GM23338 (cell line): Measurements from ENCODE around the gene GPR18. TPM values are rescaled to one million over a fixed set of nuclear protein-coding genes. Genes with fewer than 3 reads are reported as not detected.

Experiments
- ATAC-seq: fragments of 200-7000 bp; cut with Tn5 transposase; 3 replicates; pipeline ENCODE4 v1.9.1; 2020
- DNase-seq: peaks from one replicate; pipeline ENCODE4 v3.0.0-alpha.2; 2015; ENCODE audit warnings: low spot score
- H2AFZ ChIP-seq: fragments of 200-600 bp; sonication (generic); 2 replicates; pipeline ENCODE4 v1.8.0; 2016; ENCODE audit warnings: antibody characterized with exemption, mild to moderate bottlenecking, moderate library complexity
- H3F3A ChIP-seq: fragments of 200-600 bp; sonication (generic); replicated peaks from 2 replicates; pipeline ENCODE4 v1.8.0; 2017; ENCODE audit warnings: antibody characterized with exemption, mixed run types, low read depth
- H3K27ac ChIP-seq: fragments of 200-600 bp; sonication (generic); 2 replicates; pipeline ENCODE4 v1.6.1; 2016; ENCODE audit warnings: low read depth
- H3K27me3 ChIP-seq: fragments of 200-600 bp; sonication (generic); 2 replicates; pipeline ENCODE4 v1.8.0; 2016; ENCODE audit warnings: mild to moderate bottlenecking, mixed run types, moderate library complexity; ENCODE audit not compliant: insufficient read depth
- H3K36me3 ChIP-seq: fragments of 200-600 bp; sonication (generic); 2 replicates; pipeline ENCODE4 v1.8.0; 2016; ENCODE audit warnings: mild to moderate bottlenecking; ENCODE audit not compliant: insufficient read depth
- H3K4me1 ChIP-seq: fragments of 200-600 bp; sonication (generic); 2 replicates; pipeline ENCODE4 v1.8.0; 2016; ENCODE audit warnings: mild to moderate bottlenecking, moderate library complexity; ENCODE audit not compliant: insufficient read depth
- H3K4me2 ChIP-seq: fragments of 200-600 bp; sonication (generic); 2 replicates; pipeline ENCODE4 v1.7.1; 2017; ENCODE audit warnings: mixed run types
- H3K4me3 ChIP-seq: fragments of 200-600 bp; sonication (generic); 2 replicates; pipeline ENCODE4 v1.6.1; 2016; ENCODE audit warnings: mixed run types
- H3K79me2 ChIP-seq: fragments of 200-600 bp; sonication (generic); replicated peaks from 2 replicates; pipeline ENCODE4 v1.8.0; 2017; ENCODE audit warnings: mild to moderate bottlenecking; ENCODE audit not compliant: insufficient read depth
- H3K9me2 ChIP-seq: fragments of 200-600 bp; sonication (generic); 2 replicates; pipeline ENCODE4 v1.8.0; 2017; ENCODE audit not compliant: insufficient read depth
- H4K20me1 ChIP-seq: fragments of 200-600 bp; sonication (generic); replicated peaks from 2 replicates; pipeline ENCODE4 v1.8.0; 2017; ENCODE audit warnings: mild to moderate bottlenecking; ENCODE audit not compliant: insufficient read depth
- H3K27ac Mint-ChIP-seq: 2 replicates; pipeline ENCODE4 v1.8.0; 2020; ENCODE audit warnings: inconsistent platforms, mild to moderate bottlenecking, moderate library complexity, mixed read lengths
- H3K27me3 Mint-ChIP-seq: 3 replicates; pipeline ENCODE4 v1.8.0; 2022; ENCODE audit warnings: low read depth, mild to moderate bottlenecking, moderate library complexity, mixed read lengths, inconsistent platforms; ENCODE audit not compliant: insufficient read depth, poor library complexity
- H3K36me3 Mint-ChIP-seq: 3 replicates; pipeline ENCODE4 v1.8.0; 2021; ENCODE audit warnings: low read depth, mild to moderate bottlenecking, inconsistent platforms, moderate library complexity, mixed read lengths
- H3K4me1 Mint-ChIP-seq: 3 replicates; pipeline ENCODE4 v1.8.0; 2020; ENCODE audit warnings: mild to moderate bottlenecking, inconsistent platforms, mixed read lengths
- H3K4me3 Mint-ChIP-seq: 3 replicates; pipeline ENCODE4 v1.8.0; 2021; ENCODE audit warnings: moderate library complexity, mild to moderate bottlenecking, inconsistent platforms, mixed read lengths
- H3K9me3 Mint-ChIP-seq: 3 replicates; pipeline ENCODE4 v1.8.0; 2020; ENCODE audit warnings: moderate library complexity, mild to moderate bottlenecking, inconsistent platforms, mixed read lengths
- CREB1 ChIP-seq: fragments of 250-450 bp; sonication (Bioruptor Pico); IDR thresholded peaks from 2 replicates; pipeline ENCODE4 v1.5.0; 2020; ENCODE audit warnings: low read depth, mild to moderate bottlenecking, moderate library complexity
- CTCF ChIP-seq, 2 experiments: fragments of 200-600 bp in 1 of 2; sonication (generic) in 1 of 2; conservative IDR thresholded peaks; 2 replicates each; pipeline versions ENCODE4 v1.5.1 to v1.6.1; 2016 to 2017; ENCODE audit warnings: antibody characterized with exemption in 2 of 2, low read depth in 2 of 2, mild to moderate bottlenecking in 2 of 2, moderate library complexity in 1 of 2
- ETS1 ChIP-seq: IDR thresholded peaks from 2 replicates; pipeline ENCODE4 v1.6.1; 2016; ENCODE audit warnings: antibody characterized with exemption
- EZH2 ChIP-seq: fragments of 200-600 bp; sonication (generic); IDR thresholded peaks from one replicate; pipeline ENCODE4 v1.8.0; 2017; ENCODE audit warnings: antibody characterized with exemption, mild to moderate bottlenecking, low read depth; ENCODE audit not compliant: unreplicated experiment
- EZH2phosphoT487 ChIP-seq: fragments of 200-600 bp; sonication (generic); IDR thresholded peaks from one replicate; pipeline ENCODE4 v1.8.1; 2018; ENCODE audit warnings: antibody characterized with exemption; ENCODE audit not compliant: unreplicated experiment
- JUNB ChIP-seq: IDR thresholded peaks from one replicate; pipeline ENCODE4 v1.6.1; 2016; ENCODE audit warnings: antibody characterized with exemption; ENCODE audit not compliant: unreplicated experiment
- POLR2AphosphoS5 ChIP-seq: IDR thresholded peaks from 2 replicates; pipeline ENCODE4 v1.6.1; 2016; ENCODE audit warnings: antibody characterized with exemption, low read depth
- REST ChIP-seq: IDR thresholded peaks from one replicate; pipeline ENCODE4 v1.6.1; 2018; ENCODE audit warnings: antibody characterized with exemption; ENCODE audit not compliant: unreplicated experiment
- STAT1 ChIP-seq: IDR thresholded peaks from one replicate; pipeline ENCODE4 v1.6.1; 2016; ENCODE audit warnings: antibody characterized with exemption; ENCODE audit not compliant: unreplicated experiment
- ZNF114 ChIP-seq: fragments of 250-450 bp; sonication (Bioruptor Pico); IDR thresholded peaks from 2 replicates; pipeline ENCODE4 v1.5.0; 2020; ENCODE audit warnings: mild to moderate bottlenecking, moderate library complexity
- ZNF331 ChIP-seq: fragments of 250-450 bp; sonication (Bioruptor Pico); IDR thresholded peaks from 2 replicates; pipeline ENCODE4 v1.5.0; 2020; ENCODE audit warnings: low read depth, mild to moderate bottlenecking, moderate library complexity
- ZNF462 ChIP-seq: fragments of 250-450 bp; sonication (Bioruptor Pico); IDR thresholded peaks from 2 replicates; pipeline ENCODE4 v1.5.0; 2020; ENCODE audit warnings: mild to moderate bottlenecking, moderate library complexity
- polyA plus RNA-seq: library from polyadenylated mRNA; unstranded; fragments of >200 nt; fragmentation: Nextera tagmentation; extraction: Ambion mirVana; gene quantifications from 2 replicates; pipeline ENCODE4 v1.2.1, GENCODE V29; 2016
- total RNA-seq: library from RNA; depleted of rRNA; stranded (reverse); fragments of >200 nt; shearing (Covaris generic); gene quantifications from 2 replicates; pipeline ENCODE4 v1.2.3, GENCODE V29; 2014

The GPR18 gene
- total and polyA plus RNA-seq, 2 experiments from 2014 or later, result 2.6 TPM; not detected in 1

- Mint-ChIP-seq H3K27me3 (no peaks in the 10 kb centered on the region), H3K9me3 (no peaks in the 10 kb centered on the region), H3K27ac (no peak overlapping the region), H3K36me3 (no peaks in the 10 kb centered on the region), H3K4me1 (peaks cover 17% of the 10 kb centered on the region), H3K4me3 (no peak overlapping the region)
- DNase-seq, result no peak
- Histone ChIP-seq H4K20me1 (no peaks in the 10 kb centered on the region), H3K4me2 (no peak overlapping the region), H3K4me1 (no peaks in the 10 kb centered on the region), H3F3A (peaks cover 7% of the 10 kb centered on the region; the same call in 1 of the 2 replicates), H3K27me3 (no peaks in the 10 kb centered on the region), H3K36me3 (no peaks in the 10 kb centered on the region), H2AFZ (no peak overlapping the region), H3K4me3 (no peak overlapping the region), H3K79me2 (0 out of 2 replicates have a peak, but pooled peaks cover 6% of the 10 kb centered on the region), H3K9me2 (no peaks in the 10 kb centered on the region), H3K27ac (no peak overlapping the region)
- TF ChIP-seq EZH2phosphoT487, result no peak
- no peak for TF ChIP-seq ZNF462 (CRISPR knock-in tag)
- no peak for TF ChIP-seq CTCF (conservative IDR thresholded peaks at IDR 0.05; ENCODE audit: low read depth in 2 of 2)
- no peak for TF ChIP-seq CREB1 (CRISPR knock-in tag)
- no peak for TF ChIP-seq EZH2
- no peak for TF ChIP-seq POLR2AphosphoS5
- TF ChIP-seq ZNF331 (CRISPR knock-in tag), result no peak
- TF ChIP-seq REST, result no peak
- TF ChIP-seq ETS1, result no peak
- no peak for TF ChIP-seq JUNB
- TF ChIP-seq STAT1, result no peak
- no peak for TF ChIP-seq ZNF114 (CRISPR knock-in tag)
- no peak for ATAC-seq
Observed at GRCh38 chr13:99263126-99263785, 5.1 kb upstream of the GPR18 start.
